Activated CD4-positive, CD25-positive, alpha-beta regulatory T cell (primary cell): ENCODE measurements around the gene PRAMEF5.
A peak's percentile ranks its signal among the peaks of the same experiment; 100 is the strongest.
"Not testable (repeated sequence)": the region's sequence is repeated elsewhere in the genome, so short reads cannot be mapped to it uniquely, and the experiment has no call there.

Source experiments
- DNase-seq, 4 experiments: peaks; one replicate each; lab custom pipeline; 2025; lab: John Stamatoyannopoulos, UW

Gene PRAMEF5

DNA sequence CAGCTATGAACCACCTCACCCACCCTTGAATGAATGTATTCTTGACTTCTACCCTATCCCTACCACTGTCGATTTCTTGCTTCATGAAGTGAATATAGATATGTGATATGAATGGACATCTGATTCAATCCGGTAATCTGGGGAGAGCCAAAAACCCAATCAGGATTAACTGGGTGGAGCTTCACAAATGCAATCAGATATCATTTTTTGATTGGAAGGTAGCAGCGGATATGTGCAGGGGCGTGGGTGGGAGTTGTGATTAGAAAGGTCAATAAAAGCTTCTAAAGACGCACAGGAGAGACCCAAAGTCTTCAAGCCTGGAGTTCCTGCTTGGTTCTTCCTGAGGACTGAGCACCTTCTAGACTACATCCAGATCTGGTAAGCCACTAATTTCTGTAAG lies at the start of gene PRAMEF5:
PRAMEF5 (plus strand) TSS at position 301 of the 400 bp plus-strand sequence. CDS start 5,071 bp downstream, outside the sequence.
- not testable (repeated sequence) for DNase-seq

DNA sequence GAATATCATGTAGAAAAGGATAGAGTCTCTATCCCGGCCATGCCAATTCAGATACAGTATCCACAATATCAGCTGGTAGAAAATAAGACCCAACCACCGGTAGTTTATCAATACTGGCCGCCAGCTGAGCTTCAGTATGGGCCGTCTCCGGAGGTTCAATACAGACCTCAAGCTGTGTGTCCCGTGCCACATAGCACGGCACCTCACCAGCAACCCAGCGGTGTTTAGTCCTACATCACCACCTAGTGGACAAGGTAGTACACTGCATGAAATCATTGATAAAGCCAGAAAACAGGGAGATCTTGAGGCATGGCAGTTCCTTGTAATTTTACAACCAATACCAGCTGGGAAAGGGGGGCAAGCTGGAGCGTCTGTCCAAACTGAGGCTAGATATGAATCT lies 45.3 kb upstream of the PRAMEF5 start:
- not testable (repeated sequence) for DNase-seq

DNA sequence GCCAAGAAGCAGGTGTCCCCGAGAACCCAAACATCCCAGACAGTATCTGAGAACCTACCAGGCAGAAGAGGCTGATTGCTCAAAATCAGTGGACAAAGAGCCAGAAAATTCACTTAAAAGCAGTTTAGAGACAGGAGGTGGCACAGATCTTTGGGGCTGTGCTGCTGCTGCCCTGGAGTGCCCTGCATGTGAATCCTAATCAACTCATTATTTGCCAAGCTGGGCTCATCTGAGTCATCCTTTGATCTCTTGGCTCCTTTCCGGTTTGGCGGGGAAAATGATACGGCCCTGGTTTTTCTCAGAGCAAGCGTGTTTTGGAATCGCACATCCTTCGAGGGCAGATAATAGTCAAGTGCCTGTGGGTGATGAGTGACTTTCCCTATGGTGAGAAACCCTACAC lies 37.4 kb upstream of the PRAMEF5 start:
- not testable (repeated sequence) for DNase-seq

DNA sequence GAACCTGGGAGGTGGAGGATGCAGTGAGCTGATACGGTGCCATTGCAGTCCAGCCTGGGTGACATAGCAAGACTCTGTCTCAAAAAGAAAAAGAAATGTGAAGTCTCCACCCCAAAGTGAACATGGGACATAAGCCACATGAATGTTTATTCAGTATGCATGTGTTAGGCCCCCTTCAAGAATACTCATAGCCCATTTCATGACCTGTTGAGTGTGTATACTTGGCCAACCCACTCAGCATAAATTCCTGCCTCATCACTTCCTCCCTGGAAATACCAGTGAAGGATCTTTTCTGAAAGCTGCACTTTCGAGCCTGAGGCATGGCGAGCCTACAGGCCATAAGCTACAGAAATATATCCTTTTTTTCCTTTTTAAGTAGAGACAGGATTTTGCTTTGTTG lies 34.8 kb upstream of the PRAMEF5 start:
- not testable (repeated sequence) for DNase-seq

DNA sequence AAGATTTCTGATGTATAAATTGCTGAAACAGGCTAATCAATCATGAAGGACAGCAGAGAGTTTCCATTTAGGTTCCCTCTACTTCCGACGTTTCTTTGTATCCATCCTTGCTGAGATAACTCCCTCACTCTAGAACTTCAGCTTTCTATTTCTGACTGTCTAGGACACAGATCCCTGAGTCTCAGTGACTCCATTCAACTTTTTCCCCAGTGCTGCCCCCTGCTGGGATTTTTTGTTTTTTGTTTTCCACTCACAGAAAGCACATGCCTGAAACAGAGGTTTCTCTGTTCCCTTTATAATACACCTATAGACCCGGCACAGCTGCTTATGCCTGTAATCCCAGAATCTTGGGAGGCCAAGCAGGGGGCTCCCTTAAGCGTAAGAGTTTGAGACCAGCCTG lies 31.2 kb upstream of the PRAMEF5 start:
- DNase-seq, result not testable (repeated sequence)

DNA sequence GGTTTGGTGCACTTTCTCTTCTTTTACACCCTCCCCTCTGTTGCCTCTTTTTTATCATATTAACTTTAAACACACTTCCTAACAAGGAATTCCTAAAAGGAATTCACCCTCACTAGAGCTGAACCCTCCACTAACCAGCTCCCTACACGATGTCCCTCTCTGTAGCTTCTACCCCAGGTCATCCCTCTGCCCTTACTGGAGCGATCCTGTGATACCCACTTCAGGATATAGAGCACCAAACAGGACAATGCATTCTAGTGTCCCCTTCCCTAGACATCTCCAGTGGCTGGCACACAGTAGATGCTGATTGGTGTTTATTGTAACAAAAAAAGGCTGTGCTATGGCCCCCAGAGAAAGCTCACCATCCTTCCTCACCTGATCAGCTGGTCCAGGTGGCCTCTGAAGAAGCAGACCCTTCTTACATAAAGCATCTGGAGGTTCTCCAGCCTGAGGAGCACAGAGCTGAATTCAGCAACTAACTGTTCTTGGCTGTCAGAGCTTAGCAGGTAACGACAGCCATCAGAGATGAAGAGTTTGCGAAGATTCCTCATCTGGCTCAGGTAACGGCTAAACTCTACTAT lies 29.4 kb upstream of the PRAMEF5 start:
- DNase-seq, result no peak

DNA sequence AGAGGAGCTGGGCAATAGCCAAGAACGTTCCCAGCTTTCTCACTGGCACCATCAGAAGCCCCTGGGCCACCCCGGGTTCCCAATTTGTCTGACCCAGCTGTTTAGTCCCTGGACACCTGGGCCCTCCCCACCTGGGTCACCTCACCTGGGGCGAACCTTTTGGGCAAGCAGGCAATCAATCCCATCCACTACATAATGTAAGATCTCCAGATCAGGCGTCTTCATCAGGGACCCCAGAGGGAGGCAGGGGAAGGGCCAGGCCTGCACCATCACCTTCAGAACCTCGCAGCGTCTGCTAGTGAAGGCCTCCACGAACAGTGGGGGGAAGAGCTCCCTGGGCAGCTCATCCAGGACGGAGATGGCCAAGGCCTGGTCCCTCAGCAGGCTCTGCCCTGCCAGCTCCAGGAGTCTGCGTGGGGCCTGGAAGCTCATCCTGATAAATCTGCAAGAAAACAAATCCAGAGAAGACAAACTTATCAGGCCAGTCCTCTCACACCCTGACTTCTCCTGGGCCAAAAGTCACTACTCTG lies 28.3 kb upstream of the PRAMEF5 start, which contains the start of gene PRAMEF18:
PRAMEF18 (minus strand) TSS at position 480 of the 530 bp plus-strand sequence; CDS start at position 432, 48 bp downstream.
- not testable (repeated sequence) for DNase-seq

DNA sequence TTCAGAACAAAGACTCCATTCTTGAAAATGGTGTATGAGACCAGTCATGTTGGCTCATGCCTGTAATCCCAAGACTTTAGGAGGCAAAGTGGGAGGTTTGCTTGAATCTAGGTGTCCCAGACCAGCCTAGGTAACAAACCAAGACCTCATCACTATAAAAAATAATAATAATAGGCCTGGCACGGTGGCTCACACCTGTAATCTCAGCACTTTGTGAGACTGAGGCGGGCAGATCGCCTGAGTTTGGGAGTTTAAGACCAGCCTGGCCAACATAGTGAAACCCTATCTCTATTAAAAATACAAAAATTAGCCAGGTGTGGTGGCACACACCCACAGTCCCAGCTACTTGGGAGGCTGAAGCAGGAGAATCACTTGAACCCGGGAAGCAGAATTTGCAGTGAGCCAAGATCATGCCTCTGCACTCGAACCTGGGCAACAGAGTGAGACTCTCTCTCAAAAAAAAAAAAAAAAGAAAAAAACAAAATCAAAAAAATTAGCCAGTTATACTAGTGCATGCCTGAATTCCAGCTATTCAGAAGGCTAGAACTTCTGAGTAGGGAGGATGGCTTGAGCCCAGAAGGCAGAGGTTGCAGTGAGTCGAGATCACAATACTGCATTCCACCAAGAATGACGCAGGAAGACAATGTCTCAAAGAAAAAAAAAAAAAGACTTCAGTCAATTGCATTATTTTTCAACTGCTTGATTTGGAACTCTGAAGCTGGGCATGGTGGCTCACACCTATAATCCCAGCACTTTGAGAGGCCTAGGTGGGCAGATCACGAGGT lies 26.5 kb upstream of the PRAMEF5 start:
- DNase-seq, result not testable (repeated sequence)

DNA sequence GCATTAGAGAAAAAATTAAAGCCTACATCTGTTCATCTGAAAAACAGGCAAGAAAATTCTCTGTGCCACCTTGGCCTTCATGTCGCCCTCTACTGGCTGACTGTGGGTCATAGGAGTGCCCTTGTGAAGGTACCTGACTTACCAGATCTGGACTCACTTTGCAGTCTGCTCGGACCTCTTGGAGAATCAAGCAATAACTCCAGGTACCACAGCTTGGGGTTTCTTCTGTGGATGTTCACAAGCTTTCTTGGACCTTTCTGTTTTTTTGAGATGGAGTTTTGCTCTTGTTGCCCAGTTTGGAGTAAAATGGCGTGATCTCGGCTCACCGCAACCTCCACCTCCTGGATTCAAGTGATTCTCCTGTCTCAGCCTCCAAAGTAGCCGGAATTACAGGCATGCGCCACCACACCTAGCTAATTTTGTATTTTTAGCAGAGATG lies 25.6 kb upstream of the PRAMEF5 start:
- peak in 1 of 4 experiments; percentile 4 for DNase-seq

DNA sequence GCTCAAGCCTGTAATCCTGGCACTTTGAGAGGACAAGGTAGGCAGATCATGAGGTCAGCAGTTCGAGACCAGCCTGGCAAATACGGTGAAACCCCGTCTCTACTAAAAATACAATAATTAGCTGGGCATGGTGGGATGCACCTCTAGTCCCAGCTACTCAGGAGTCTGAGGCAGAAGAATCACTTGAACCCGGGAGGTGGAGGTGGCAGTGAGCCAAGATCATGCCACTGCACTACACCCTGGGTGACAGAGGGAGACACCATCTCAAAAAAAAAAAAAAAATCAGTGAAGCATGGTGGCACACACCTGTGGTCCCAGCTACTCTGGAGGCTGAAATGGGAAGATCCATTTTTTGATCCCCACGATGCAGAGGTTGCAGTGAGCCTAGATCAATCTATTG lies 23.9 kb upstream of the PRAMEF5 start:
- not testable (repeated sequence) for DNase-seq

DNA sequence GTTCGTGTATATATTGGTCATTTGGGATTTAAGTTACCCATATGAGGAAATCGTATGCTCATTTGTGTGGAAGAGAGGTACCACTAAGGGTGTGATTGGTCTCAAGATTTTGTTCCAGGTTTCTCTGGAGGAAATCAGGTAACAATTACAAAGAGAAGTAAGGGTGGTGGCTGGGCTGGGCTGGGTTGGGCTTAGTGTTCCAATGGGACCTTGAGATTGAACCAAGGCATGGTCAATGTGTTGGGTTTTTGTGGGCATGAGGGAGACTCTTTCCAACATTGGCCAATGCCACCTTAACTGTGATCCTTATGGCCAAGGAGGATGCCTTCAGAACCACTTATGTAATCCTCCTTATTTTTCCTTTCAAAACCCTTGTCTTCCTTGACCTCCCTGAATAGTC lies 23.4 kb upstream of the PRAMEF5 start:
- DNase-seq, result not testable (repeated sequence)

DNA sequence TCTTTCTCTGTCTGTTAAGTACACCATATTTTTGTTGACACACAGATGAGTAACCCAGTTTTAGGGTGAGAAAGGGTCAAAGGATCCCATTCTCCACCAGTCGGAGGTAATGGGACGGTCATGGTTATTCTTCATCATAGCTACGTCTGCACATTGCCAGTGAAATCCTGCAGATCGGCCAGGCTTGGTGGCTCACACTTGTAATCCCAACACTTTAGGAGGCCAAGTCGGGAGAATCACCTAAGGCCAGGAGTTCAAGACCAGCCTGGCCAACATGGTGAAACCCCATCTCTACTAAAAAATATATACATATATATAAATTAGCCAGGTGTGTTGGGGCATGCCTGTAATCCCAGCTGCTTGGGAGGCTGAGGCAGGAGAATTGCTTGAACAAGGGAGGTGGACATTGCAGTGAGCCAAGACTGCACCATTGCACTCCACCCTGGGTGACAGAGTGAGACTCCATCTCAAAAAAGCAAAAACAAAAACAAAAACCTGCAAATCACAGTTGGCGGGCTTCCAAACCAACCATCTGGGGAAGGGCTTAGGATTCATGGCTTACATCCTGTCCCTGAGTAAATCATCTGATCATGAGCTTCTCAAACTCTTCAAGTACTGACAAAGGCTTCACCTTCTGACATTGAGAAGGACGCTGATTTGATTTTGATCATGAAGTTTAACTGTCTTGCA lies 22.8 kb upstream of the PRAMEF5 start:
- DNase-seq, result not testable (repeated sequence)

DNA sequence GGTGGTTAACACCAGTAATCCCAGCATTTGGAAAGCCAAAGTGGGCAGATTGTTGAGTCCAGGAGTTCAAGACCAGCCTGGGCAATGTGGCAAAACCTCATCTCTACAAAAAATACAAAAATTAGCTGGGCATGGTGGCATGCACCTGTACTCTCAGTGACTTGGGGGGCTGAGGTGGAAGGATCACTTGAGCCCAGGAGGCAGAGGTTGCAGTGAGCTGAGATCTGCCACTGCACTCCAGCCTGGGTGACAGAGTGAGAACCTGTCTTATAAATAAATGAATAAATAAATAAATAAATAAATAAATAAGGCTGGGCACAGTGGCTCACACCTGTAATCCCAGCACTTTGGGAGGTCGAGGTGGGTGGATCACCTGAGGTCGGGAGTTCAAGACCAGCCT lies 21.9 kb upstream of the PRAMEF5 start:
- not testable (repeated sequence) for DNase-seq

DNA sequence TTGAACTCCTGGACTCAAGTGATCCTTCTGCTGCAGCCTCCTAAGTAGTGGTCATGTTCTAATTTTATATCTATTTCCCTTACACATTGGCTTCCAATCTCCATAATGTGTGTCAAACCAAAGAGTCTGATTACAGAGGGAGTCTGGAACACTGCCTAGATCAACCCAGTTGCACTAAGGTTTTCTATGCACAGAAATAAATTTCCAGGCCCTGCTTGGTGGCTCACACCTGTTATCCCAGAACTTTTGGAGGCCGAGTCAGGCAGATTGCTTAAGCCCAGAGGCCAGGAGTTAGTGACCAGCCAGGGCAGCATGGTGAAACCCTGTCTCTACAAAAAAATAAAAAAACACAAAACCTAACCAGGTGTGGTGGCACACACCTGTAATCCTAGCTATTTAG lies 19.9 kb upstream of the PRAMEF5 start:
- DNase-seq, result not testable (repeated sequence)

DNA sequence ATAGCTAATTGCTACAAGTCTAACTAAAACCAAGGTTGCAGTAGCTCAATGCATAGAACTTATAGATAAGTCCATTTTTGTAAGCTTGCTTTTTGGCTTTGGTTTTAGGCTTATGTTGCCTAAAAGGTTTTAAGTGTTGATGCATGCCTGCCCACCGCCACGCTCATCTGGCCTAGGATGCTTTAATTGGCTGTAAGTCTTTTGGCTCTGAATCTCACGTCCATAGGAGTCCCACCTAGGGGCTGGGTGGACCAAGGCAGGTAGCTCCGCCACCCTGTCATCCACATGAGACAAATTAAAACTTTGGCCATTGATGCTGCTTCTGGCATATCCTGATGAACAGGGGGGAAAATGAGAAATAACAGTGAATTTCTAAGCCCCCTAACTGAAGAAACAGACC lies 16.4 kb upstream of the PRAMEF5 start:
- DNase-seq, result not testable (repeated sequence)

DNA sequence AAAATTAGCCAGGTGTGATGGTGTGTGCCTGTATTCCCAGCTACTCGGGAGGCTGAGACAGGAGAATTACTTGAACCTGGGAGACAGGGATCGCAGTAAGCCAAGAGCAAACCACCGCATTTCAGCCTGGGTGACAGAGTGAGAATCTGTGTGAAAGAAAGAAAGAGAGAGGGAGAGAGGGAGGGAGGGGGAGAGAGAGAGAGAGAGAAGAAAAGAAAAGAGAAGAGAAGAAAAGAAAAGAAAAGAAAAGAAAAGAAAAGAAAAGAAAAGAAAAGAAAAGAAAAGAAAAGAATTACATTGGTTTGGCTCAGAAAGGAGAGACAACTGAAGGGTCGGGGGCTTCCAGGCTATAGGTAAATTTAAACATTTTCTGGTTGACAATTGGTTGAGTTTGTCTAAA lies 14.4 kb upstream of the PRAMEF5 start:
- not testable (repeated sequence) for DNase-seq

DNA sequence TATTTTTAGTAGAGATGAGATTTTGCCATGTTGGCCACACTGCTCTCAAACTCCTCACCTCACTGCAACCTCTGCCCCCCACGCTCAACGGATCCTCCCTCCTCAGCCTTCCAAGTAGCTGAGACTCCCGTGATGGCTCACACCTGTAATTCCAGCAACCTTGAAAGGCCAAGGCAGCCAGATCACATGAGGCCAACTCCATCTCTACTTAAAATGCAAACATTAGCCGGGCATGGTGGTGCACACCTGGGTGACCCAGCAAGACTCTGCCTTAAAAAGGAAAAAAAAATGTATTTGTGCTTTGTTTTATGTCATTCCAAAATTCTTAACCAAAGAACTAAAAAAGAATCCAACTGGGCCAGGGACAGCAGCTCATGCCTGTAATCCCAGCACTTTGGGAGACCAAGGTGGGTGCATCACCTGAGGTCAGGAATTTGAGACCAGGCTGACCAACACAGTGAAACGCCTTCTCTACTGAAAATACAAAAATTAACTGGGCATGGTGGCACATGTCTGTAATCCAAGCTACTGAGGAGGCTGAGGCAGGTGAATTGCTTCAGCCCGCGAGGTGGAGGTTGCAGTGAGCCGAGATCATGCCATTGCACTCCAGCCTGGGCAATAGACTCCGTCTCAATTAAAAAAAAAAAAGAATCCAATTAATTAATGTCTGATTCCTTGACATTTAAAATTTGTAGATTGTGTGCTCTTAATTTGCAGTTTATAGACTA lies 10.3 kb upstream of the PRAMEF5 start:
- DNase-seq, result not testable (repeated sequence)

DNA sequence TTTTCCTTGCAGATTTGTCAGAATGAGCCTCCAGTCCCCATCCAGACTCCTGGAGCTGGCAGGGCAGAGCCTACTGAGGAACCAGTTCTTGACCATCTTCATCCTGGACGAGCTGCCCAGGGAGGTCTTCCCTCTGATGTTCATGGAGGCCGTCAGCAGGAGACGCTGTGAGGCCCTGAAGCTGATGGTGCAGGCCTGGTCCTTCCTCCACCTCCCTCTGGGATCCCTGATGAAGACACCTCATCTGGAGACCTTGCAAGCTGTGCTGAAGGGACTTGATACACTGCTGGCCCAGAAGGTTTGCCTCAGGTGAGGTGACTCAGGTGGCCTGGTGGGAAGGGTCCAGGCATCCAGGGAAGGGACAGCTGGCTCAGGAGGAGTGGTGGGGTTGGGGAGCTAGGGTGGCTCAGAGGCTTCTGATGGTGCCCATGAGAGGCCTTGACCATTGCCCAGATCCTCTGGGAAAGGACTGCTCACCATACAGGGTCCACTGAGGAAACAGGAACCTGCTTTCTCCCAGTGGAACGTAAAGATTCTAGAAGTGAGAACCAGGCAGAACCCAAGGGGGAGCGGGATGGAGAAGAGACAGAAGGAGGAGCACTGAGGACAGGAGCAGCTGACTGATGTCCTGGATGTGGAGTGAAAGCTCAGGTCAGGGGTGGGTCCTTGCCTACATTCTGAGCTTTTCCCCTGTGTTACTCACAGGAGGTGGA lies 8.0 kb upstream of the PRAMEF5 start:
- DNase-seq, result not testable (repeated sequence)

DNA sequence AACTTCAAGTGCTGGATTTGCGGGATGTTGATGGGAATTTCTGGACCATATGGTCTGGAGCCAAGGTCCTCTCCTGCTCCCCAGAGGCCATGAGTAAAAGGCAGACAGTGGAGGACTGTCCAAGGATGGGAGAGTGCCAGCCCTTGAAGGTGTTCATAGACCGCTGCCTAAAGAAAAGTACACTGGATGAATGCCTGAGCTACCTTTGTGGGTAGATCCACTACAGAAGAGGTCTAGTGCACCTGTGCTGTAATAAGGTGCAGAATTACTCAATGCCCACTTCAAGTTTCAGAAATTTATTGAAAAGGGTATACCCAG lies 7.5 kb upstream of the PRAMEF5 start:
- DNase-seq, result not testable (repeated sequence)

DNA sequence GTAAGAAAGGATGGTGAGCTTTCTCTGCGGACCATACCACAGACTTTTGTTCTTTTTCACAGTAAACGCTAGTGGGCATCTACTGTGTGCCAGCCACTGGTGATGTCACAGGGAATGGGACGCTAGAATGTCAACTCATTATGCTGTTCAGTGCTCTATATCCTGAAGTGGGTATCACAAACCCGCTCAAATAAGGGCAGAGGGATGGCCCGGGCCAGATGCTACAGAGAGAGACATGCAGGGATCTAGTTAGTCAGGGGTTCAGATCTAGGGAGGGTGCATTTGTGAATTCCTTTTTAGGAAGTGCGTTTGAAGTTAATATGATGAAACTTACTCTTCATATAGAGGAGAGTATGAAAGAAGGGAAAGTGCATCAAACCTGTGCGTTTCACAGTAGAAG lies 6.9 kb upstream of the PRAMEF5 start:
- not testable (repeated sequence) for DNase-seq

DNA sequence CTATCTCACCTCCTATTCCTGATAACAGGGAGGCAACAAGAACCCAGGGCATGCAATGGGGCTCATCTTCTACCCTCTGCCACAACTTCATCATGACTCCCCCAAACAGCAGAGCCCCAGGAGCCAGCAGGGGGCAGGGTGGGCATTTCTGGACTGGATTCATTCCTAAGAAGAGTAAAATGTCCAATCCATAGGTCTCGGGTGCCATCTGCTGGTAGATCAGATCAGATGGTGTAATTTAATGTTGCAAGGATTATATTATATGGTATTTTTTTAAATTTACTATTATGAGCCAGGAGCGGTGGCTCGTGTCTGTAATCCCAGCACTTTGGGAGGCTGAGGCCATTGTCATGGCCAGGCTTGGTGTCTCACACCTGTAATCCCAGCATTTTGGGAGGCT lies 11.1 kb downstream of the PRAMEF5 start:
- DNase-seq, result not testable (repeated sequence)
